GM19324 (cell line): ENCODE measurements around the gene MAST2.
"Not testable (repeated sequence)": the region's sequence is repeated elsewhere in the genome, so short reads cannot be mapped to it uniquely, and the experiment has no call there.

ENCODE experiments used
- ATAC-seq: cut with Tn5 transposase; IDR thresholded peaks from one replicate; pipeline ENCODE4 v1.9.1; 2021; ENCODE audit warnings: mild to moderate bottlenecking, moderate library complexity; ENCODE audit not compliant: unreplicated experiment, low FRiP score

Gene MAST2

DNA sequence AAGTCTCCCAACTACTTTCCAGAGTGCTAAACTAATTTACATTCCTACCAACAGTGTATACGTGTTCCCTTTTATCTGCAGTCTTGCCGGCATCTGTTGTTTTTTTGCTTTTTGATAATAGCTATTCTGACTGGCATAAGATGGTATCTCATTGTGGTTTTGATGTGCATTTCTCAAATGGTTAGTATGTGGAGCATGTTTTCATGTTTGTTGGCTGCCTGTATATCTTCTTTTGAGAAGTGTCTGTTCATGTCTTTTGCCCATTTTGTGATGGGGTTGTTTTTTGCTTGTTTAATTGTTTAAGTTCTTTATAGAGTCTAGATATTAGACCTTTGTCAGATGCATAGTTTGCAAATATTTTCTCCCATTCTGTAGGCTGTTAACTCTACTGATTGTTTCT lies 46.6 kb downstream of the MAST2 start:
- ATAC-seq = no peak

GRCh38 chr1:45854724-45855123 lies 51.3 kb downstream of the MAST2 start:
- no peak for ATAC-seq

GRCh38 chr1:45857101-45857700 lies 53.8 kb downstream of the MAST2 start:
- ATAC-seq = no peak

GRCh38 chr1:45857755-45858492 lies 54.5 kb downstream of the MAST2 start:
- not testable (repeated sequence) for ATAC-seq

DNA sequence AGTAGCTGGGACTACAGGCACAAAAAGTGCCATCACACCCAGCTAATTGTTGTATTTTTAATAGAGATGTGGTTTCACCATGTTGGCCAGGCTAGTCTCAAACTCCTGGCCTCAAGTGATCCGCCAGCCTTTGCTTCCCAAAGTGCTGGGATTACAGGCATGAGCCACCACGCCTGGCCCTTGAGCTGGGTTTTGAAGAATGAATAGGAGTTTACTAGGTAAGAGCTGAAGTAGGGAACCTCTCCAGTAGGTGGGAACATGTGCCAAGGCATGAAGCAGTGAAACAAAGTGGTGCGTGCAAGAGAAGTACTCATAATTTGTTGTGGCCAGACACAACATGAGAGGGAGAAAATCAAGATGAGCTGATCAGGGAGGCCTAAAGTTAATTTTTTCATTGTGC lies 55.8 kb downstream of the MAST2 start:
- no peak for ATAC-seq

GRCh38 chr1:45862008-45862407 lies 58.6 kb downstream of the MAST2 start:
- ATAC-seq = no peak

GRCh38 chr1:45863218-45863617 lies 59.8 kb downstream of the MAST2 start:
- ATAC-seq = no peak

DNA sequence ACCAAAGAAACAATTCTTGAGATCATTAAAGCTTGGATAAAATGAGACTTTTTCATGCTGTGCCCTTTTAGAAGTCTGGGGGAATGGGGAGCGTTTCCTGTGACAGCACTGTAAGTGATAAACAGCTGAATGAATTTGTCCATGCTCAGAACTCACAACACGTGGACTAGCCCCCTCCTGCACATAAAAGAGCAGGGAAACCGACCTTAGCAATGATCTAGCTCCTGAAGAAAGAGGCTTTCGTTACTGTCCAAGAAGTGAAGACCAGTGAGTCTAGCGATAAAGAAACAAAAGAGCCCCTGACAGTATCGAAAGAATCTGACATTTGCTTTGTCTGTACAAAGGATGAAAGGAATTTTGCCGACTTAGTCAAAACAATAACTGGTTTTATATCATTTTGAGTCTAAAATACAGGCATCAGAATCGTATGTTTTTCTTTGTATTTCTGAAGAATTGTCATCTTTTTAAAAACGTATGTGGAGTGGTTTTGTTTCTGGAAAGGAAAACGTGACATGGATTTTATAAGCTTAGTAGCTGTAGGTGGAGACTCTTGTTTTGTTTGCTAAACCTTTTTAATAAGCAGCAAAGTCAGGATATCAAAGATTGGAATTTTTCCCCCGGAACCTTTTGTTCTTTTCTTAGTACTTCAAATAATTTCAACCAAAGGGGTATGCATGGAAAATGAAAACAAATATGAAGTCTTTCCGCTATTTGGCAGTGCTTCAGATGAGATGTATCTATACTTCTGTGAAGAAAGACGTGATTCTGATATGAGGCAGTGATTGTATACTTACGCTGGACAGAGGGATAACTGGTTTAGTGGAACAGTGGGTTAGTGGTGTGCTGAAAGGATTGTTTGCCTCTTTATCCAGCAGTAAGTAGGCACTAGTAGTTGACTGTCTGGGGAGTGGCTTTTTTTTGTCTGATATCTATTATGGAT lies 61.0 kb downstream of the MAST2 start:
- no peak for ATAC-seq

GRCh38 chr1:45867697-45868348 lies 64.4 kb downstream of the MAST2 start:
- no peak for ATAC-seq

- ATAC-seq = no peak
These were observed 65.4 kb downstream of the MAST2 start for GRCh38 chr1:45868861-45869260.

DNA sequence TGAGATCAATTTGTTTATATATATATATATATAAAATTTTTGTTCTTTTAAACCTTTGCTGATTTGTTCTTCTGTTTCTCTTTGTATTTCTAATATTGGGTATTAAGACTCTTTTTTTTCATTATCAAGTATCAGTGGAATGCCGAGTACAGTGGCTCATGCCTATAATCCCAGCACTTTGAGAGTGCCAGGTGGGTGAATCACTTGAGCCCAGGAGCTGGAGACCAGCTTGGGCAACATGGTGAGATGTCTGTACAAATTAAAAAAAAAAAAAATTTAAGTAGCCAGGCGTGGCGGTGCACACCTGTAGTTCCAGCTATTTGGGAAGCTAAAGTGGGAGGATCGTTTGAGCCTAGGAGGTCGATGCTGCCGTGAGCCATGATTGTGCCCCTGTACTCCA lies 67.1 kb downstream of the MAST2 start:
- ATAC-seq = no peak

- not testable (repeated sequence) for ATAC-seq
These were observed 68.9 kb downstream of the MAST2 start for GRCh38 chr1:45872173-45872801.

DNA sequence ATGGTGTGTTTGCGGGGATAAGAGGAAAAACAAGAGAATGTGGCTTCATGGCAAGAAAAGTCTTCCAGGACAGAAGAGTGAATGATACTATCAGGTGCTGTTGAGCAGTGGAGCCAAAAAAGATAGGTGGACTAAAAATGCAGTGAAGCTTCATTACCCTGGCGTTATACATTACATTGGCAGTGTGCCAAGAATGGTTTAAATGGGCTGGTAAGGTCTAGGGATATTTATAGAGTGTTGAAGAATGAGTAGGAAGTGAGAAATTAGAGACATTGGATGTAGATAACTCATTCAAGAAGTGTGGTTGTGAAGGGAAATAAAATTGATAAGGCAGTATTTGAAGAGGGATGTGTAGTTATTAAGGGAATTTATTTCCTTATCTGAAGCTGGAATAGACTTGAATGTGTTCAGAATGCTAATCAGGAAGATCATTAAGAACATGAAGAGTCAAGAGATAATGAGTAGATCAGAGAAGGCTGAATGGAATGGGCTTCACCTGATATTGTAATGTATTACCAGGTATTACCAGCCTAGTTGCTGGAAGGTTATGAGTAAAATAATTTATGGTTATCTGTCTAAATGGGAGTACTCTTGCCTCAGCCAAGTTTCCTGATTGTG lies 72.7 kb downstream of the MAST2 start:
- ATAC-seq = no peak

GRCh38 chr1:45877264-45877663 lies 73.9 kb downstream of the MAST2 start:
- ATAC-seq = no peak

DNA sequence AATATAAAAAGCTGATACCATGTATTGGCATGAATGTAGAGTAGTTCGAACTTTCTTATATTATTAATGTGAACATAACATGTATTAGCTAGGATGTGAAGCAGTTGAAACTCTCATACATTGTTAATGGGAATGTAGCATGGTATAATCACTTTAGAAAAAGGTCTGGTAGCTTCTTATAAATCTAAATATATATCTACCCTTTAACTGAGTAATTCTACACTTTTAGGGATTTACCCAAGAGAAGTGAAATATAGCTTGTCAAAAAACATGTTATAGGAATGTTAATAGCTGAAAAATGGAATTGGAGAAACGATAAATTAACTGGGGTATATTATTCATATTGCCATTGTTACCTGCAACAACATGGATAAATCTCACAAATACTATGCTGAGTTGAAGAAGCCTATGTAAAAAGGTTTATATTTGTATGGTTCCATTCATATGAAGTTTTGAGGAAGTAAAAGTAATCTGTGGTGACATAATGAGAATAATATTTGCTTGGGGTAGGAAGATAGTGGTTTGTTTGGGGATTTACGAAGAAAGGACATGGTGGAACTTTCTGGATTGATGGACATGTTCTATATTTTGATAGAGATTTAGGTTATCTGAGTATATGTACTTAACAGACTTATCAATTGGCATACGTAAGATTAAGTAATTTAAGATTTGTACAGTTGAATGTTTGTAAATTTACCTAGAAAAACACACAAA lies 76.6 kb downstream of the MAST2 start:
- ATAC-seq = no peak

GRCh38 chr1:45880930-45881329 lies 77.5 kb downstream of the MAST2 start:
- no peak for ATAC-seq

- ATAC-seq = no peak
These were observed 80.2 kb downstream of the MAST2 start for GRCh38 chr1:45883658-45884057.

DNA sequence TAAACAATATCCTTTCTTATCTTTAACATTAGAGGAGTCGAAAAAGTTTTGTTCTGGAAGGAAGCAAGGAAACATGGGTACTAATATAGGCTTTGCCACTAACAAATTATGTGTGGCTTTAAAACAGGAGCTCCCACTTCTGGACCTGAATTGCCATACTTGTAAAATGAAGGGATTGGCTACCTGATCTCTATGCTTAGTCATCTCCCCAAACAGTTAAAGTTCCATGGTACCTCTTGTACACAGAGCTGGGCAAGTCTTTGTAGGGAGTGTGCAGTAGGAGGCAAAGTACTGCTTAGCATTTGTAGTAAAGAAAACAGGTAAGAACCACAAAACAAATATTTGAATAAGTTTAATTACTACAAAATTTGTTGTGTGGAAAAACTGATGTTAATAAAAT lies 81.3 kb downstream of the MAST2 start:
- no peak for ATAC-seq

GRCh38 chr1:45886229-45886628 lies 82.8 kb downstream of the MAST2 start:
- ATAC-seq = no peak
